ENCODE measurements around the gene JAK3.
"Not testable (repeated sequence)": the region's sequence is repeated elsewhere in the genome, so short reads cannot be mapped to it uniquely, and the experiment has no call there.

The JAK3 gene

DNA sequence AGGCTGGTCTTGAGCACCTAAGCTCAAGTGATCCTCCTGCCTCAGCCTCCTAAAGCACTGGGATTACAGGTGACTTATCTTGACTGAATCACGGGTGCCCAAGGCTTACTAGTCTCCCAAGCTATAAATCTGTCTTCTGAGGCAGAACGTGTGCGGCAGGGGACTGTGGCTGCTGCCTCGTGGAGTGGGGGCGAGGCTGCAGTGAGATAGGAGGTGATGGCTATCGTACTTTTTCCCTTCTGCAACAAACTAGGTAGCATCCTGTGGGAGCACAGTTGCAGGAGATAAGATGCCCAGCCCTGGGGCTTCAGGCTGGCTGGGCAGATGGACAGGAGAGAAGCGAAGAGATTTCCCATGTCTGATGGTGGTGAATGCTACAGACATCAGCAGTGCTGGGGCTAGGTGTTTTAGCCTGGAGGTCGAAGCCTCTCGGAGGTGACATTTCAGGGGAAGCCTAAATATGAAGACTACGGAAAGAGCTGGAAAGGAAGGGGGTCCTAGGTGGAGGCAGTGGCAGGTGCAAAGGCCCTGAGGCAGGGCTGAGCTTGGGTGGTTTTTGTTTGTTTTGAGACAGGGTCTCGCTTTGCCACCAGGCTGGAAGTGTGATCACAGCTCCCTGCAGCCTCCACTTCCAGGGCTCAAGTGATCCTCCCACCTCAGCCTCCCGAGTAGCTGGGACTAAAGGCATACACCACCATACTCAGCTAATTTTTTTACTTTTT lies 45.5 kb downstream of the JAK3 start:
- FAIRE-seq, result no peak

DNA sequence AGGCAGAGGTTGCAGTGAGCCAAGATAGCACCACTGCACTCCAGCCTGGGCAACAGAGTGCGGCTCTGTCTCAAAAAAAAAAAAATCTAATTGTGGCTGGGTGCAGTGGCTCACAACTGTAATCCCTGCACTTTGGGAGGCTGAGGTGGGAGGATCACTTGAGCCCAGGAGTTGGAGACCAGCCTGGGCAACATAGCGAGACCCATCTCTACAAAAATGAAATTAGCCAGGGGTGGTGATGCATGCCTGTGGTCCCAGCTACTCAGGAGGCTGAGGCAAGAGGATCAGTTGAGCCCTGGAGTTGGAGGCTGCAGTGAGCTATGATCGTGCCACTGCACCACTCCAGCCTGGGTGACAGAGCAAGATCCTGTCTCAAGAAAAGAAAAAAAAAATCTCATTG lies 49.2 kb downstream of the JAK3 start:
- FAIRE-seq, result not testable (repeated sequence)

DNA sequence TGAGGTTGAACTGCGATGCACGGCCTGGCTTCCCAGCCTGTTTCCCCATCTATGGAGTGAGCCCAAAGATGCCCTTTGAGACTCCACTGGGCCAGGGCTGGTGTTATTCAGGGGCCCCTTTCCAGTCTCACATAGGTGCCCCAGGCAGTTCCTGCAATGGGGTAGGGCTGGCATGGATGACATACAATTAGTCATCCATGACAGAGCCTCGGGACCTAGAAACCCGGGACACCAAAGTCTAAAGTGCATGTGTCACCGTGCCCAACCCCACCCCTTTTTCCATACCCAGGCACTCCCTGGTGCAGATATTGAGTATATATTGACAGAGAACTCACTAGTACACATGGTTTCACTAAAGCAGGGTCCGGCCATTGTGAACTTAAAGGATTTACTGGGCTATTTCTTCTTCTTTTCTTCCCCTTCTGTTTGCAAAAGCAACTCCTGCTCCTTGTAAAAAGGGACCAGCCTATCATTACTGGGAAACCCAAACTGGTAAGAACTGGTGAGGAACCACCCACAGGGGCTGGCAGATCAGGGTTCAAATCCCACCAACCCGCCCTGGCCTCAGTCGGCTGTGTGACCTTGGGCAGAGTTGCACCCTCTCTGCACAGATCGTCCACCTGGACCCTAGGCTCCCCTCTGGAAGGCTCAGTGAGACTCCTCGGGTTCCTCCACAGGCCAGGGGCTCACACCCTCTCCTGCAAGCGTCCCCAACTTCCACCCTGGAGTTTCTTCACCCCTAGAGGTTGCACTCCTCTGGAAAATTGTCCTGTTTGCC lies 50.2 kb downstream of the JAK3 start:
- FAIRE-seq, result no peak

DNA sequence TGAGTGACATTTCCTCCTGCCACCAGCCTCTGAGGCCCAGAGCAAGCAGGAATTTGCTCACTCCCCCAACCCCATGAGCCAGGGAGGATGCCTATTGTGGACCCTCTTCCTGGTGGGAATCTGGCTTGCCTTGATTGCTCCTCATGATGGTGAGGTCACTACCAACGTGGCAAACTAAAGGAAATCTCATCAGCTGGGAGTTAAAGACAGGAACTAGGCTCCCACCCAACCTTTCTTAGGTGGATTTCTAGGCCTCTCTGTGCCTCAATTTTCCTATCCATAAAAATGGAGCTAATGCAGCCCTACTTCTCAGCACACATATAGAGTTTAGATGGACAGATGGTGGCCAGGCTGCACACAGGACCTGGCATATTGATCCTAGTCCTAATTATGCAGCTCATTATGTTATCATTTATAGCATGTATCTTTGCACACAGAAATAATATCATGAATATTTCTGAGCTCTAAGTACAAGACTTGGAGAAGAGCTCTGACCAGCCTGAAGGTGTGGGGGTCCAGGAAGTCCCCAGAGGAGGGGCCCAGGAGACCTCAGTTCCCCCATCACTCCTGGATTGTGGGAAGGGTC lies 50.9 kb downstream of the JAK3 start:
- no peak for FAIRE-seq

DNA sequence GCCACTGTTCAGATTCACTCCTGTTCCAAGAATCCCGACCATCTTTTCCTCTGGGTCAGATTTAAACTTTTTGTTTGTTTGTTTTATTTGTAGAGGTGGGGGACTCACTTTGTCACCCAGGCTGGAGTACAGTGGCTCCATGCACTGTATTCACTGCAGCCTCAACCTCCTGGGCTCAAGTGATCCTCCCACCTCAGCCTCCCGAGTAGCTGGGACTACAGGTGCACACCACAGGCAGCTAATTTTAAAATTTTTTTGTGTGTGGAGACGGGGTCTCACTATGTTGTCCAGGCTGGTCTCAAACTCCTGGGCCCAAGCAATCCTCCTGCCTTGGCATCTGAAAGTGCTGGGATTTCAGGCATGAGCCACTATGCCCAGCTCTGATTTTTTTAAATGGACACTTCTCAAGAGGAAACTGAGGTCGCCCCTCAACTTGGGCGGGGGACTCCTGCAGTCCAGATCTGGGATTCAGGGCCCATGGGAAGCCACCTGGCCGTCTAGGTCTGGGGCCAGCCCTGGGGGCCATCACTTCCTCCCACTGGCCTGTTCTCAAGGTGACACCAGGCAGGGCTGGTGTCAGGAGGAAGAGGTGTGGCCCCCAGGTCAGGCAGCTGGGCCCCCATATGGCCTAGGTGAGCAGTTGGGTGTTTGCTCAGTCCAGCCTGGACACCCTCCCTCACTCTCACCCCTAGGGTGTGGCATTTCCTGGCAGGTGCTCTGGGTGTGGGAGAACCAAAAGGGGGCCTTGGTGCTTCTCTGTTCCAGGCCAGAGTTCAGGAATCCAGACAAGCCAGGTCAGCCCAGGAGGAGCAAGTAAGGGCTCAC lies 51.6 kb downstream of the JAK3 start:
- FAIRE-seq, result no peak

DNA sequence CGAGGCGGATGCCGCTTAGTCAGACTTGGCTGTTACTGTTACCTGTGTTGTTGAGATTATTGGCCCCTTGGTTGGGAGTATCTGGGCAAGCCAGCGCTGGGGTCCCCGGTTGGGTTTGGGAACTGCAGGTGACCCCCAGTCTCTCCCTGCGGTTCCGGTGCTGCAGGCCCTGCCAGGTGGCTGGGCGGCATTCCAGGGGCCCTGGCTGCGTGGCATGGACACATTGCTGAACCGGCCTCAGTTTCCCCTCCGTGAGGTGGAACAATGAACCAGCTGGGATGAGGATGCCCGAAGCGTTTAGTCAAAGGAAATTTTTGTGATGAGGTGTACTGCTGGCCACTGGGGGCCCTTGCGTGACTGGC lies 52.3 kb downstream of the JAK3 start:
- FAIRE-seq, result no peak

DNA sequence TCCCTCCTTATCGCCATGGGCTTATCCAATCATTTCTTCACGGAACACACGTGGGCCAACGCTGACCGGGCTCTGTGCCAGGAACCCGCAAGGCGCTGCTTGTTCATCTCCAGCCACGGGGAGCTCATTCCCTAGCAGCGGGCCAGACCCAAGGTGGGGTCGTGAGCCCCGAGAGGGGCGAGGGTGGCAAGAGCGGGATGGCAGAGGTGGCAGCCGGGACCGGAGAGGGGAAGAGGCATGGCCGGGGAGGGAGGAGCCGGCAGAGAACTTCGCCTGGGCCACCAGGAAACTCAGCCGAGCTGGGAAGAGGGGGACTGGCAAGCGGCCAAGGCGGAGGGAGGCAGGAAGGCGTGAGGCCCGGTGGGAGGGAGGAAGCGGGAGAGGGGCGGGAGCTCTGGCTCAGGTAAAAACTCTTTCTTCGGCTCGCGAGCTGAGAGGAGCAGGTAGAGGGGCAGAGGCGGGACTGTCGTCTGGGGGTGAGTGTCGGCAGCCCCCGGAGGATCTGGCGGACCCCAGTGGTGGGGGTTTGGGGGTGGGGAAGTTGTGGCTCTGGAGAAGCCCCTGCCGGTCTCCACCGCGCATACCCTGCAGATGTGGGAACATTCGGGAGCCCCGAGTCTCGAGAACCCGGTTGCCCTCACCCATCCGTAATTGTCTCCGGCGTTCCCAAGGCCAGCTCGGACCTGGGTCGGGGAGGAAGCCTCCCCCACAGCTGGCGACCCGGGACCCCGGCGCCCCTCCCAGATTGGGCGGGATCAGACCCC lies 52.9 kb downstream of the JAK3 start, which contains the start of gene B3GNT3:
Gene B3GNT3, plus strand, starts transcription at position 408 of the 764 bp plus-strand sequence. CDS start 12,670 bp downstream, outside the sequence.
- FAIRE-seq, result no peak

DNA sequence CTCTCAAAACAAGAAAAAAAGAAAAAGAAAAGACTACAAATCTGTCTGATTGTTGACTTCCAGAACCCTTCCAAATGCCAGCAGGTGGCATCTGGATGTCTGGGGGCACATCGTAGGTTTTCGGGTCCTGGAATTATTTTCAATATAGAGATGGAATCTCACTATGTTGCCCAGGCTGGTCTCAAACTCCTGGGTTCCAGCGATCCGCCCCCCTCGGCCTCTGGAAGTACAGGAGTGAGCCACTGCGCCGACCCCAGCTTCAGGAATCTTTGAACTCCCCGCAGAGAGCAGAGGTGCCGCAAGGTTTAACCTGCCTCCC lies 53.4 kb downstream of the JAK3 start:
- no peak for FAIRE-seq

DNA sequence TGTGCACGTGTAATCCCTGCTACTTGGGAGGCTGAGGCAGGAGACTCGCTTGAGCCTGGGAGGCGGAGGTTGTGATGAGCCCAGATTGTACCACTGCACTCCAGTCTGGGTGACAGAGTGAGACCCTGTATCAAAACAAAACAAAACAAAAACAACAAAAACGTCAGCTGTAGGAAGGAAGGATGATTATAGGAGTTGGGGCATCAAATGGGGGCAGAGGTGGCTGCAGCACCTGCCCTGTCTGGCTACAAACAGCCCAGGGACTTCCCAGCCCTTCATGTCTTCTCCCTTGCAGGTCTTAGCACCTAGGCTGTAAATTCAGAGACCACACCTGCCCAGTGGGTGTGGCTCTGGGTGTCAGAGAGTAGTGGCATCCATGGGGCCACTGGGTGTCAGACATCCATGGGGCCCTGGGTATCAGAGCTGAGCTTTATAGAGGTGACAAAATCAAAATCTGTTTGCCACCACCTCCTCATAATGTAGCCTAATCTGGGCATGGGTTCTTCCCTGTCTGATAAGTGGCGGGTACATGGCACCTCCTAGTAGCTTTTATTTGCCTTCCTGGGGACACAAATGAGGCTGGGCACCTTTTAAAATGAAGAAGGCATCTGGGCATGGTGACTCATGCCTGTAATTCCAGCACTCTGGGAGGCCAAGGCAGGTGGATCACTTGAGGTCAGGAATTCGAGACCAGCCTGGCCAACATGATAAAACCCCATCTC lies 57.6 kb downstream of the JAK3 start:
- no peak for FAIRE-seq

DNA sequence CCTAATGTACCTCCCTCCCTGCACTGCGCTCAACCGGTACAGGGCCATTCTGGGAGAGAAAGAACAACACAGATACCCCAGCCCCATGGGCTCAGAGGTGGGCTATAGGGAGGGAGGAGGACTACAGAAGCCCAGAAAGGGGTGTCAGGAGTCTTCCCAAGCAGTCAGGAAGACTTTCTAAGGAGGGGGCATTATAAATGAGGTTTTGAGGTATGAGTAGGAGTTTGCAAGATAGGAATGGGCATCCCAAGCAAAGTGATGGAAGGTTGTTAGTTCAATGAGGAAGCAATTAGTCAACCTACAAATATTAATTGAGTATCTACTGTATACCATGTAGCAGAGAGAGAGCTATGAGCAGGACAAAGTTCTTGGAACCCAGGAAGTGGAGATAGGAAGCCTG lies 59.1 kb downstream of the JAK3 start:
- FAIRE-seq, result no peak

DNA sequence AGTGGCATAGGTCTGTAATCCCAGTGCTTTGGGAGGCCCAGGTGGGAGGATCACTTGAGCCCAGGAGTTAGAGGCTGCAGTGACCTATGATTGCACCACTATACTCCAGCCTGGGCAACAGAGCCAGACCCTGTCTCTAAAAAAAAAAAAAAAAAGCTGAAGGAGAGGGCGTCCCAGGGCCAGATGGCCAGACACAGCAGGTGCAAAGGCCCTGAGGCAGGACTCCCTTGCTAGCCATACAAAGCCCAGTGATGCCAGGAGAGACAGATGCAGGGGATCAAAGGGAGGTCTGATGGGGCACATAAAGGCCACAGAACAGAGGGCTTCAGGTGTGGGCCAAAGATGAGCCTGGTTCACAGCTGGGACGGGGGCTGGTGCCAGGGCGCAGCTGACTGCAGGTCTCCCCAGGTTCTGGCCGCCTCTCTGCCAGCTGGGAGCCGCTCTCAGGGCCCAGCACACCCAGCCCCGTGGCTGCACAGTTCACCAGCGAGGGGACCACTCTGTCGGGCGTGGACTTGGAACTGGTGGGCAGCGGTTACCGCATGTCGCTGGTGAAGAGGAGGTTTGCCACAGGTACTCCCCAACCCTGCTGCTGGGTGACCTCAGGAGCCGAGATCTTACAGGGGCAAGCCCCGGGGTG lies 60.4 kb downstream of the JAK3 start:
- FAIRE-seq, result no peak

DNA sequence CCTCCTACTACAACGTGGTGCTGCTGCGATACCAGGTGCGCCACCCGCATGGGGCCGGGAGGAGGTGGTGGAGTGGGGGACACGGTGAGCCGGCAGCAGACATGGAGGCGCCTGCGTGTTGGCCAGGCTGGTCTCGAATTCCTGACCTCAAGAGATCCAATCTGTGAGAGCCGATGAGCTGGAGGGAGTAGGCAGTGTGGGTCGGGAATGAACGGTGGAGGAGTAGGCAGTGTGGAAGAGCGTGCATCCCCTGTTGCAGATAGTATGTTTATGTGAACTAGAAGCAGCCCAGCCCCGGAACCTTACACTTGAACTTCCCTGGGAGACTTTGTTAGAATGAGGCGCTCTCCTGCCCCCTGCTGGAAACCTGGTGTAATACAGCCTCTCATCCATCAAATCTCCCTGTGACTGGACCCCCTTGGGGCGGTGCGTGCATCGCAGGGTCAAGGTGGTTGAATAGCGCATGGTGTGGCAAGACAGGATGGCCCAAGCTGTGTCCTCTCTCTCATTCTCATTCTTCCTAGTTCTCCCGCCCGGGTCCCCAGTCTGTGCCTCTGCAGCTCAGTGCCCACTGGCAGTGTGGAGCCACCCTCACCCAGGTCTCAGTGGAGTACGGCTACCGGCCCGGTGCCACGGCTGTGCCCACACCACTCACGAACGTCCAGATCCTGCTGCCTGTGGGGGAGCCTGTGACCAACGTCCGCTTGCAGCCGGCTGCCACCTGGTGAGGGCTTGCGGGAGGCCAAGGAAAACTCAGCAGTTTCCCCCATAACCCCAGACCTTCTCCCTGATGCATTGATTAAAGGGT lies 63.4 kb downstream of the JAK3 start:
- peak; percentile 68 for FAIRE-seq

DNA sequence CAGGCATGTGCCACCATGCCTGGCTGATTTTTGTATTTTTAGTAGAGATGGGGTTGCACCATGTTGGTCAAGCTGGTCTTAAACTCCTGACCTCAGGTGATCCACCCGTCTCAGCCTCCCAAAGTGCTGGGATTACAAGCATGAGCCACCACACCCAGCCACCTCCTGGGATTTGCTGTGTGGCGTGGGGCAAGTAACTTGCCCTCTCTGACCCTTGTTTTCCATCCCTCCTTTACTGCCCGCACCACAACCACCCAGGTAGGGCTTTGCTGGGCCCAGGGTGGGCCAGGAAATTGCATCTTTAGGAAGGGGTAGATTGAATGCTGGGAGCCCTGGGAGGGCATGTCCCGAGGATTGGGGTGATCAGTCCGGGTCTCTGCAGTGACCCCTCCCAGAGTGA lies 64.1 kb downstream of the JAK3 start:
- not testable (repeated sequence) for FAIRE-seq

DNA sequence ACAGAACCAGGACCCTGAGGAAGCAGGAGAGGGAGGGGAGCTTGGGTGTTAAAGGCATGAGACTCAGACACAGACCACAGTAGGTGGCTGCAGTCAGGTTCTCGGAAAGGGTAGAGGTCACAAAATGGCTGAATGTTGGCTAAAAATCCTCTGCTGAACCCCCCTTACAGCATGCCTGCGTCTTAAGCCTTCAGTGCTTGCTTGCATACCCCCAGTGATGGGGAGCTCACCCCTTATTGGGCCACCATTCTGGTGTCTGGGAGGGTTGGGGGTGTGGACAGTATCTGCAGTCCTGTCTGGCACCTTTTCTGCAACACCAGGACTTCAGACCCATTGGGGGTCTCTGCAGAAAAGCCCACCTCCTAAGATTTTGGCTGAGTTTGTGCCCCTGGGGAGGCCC lies 67.0 kb downstream of the JAK3 start:
- no peak for FAIRE-seq

DNA sequence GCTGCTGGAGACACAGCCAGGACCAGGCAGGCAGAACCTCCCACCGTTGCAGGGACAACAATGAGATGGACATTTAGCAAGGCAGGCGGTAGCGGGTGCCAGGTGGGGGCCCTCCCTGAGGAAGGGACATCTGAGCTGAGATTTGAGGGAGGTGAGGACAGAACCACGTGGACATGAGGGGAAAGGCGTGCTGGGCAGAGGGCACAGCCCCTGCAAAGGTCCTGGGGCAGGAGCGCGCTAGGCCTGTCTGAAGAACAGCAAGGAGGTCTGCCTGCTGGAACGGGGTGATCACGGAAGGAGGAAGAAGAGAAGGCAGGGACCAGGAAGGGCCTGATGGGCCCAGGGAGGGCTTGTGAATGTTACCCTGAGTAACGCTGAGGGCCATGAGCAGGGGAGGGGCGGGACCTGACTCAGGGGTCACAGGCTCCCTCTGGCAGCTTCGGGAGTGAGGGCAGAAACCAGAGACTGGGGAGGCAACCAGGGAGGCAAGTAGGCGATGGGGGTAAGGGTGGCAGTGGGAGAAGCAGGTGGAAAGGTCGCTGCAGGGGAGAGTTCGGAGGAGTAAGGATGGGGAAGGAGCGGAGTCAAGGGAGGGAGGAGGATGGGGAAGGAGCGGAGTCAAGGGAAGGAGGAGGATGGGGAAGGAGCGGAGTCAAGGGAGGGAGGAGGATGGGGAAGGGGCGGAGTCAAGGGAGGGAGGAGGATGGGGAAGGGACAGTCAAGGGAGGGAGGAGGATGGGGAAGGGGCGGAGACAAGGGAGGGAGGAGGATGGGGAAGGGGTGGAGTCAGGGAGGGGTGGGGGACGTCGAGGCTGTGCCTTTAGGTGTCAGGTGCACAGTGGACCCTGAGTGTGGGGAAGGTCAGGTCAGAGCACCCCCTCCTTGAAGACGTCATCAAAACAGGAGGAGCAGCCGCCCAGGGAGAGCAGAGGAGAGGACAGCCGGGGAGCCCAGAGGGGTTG lies 68.5 kb downstream of the JAK3 start:
- no peak for FAIRE-seq

DNA sequence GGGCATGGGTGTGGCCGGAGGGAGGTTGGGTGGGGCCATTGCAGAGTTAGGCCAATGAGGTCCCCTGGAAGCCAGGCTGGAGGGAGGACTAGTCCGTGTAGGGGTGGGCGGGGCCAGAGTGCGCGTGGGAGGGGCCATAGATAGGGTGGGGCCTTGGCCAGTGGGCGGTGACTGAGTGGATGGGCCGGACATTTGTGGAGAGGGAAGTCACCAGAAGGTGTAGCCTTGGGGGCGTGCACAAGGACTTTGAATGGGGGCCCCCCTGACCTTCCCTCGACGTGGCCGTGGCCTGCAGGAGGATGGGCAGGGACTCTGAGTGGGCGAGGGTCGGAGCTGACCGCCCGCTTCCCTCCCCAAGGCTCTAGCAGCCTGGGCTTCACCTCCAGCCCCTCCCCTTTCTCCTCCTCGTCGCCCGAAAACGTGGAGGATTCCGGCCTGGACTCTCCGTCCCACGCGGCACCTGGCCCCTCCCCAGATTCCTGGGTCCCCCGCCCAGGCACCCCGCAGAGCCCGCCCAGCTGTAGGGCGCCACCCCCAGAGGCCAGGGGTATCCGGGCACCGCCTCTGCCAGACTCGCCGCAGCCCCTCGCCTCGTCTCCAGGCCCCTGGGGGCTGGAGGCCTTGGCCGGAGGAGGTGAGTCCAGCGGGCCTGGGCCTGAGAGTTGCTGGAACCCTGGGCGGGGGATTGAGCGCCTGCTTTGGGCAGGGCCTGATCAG lies 69.4 kb downstream of the JAK3 start:
- FAIRE-seq, result no peak

DNA sequence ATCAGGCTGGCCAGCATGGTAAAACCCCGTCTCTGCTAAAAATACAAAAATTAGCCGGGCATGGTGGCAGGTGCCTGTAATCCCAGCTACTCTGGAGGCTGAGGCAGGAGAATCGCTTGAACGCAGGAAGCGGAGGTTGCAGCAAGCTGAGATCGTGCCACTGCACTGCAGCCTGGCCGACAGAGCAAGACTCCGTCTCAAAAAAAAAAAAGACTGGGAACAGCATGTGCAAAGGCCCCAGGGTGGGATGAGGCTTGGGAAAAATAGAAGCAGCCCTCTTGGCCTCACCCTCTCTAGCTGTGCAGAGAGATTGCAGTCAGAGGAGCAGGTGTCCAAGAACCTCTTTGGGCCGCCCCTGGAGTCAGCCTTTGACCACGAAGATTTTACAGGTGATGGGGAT lies 69.9 kb downstream of the JAK3 start:
- FAIRE-seq, result not testable (repeated sequence)

DNA sequence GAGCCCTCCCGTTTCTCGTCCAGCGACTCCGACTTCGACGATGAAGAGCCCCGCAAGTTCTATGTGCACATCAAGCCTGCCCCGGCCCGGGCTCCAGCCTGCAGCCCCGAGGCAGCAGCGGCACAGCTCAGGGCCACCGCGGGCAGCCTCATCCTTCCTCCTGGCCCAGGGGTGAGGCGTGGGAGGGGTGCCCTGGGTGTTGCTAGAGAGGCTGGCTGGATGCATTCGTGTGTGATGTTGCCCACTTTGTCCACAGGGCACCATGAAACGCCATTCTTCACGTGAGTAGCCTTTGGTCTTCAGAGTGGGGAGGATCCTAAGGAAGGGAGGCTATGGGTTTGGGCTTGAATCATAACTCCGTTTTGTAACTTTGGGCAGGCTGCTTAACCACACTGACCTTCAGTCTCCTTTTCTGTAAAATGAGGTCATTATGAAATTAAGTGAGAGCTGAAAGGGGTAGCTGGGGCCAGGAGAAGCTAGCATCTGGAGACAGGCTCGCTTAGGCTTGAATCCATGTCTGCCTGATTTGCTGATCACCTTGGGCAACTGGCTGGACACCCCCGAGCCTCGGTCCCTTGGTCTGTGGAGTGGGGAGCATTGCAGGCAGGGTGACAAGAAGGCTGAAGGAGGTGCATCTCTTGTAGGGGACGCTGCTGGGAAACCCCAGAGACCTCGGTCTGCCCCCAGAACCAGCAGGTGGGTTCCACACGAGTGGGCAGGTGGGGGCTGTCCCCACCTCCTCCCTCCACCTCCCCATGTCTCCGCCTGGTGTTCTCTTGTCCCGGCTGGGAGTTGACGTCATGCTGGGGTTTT lies 71.6 kb downstream of the JAK3 start:
- FAIRE-seq, result no peak

Measured in TTC549 (cell line).